ENCODE data around the gene CSN2. TPM values are rescaled to one million over a fixed set of nuclear protein-coding genes. Genes with fewer than 3 reads are reported as not detected.

CSN2 gene
- total and polyA plus RNA-seq, 2 donors (not counting 3 experiments of a cell fraction or from before 2014, with no cell fraction given): not detected

DNA sequence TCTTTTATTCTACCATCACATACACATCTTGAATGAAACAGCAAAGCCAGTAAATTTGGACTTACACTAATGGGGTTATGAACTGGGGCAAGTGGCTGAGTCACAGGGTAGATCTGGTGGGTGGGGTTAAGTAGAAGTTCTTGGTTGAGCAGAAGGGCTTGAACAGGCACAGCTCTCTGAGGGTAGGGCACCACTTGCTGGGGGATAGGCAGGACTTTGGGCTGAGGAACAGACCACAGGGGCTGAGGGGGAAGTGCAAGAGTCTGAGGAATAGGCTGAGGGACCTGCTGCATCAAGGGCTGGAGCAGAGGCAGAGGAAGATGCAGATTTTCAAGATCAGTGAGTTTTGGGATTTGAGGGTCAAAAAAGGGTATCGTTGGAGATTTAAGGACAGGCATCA is 8.3 kb downstream of the CSN2 start:
- Histone ChIP-seq H3K9ac (replicated peaks; ENCODE audit: extremely low read depth, insufficient read depth, low read length) (no peak overlapping the region), H3K9me1 (replicated peaks; ENCODE audit: control insufficient read depth, extremely low read depth, insufficient read depth, low read length) (no peaks in the 10 kb centered on the region), H3K9me3 (replicated peaks; ENCODE audit: control insufficient read depth, insufficient read depth, low read length) (no peaks in the 10 kb centered on the region), H4K20me1 (replicated peaks; ENCODE audit: control insufficient read depth, extremely low read depth, insufficient read depth, low read length) (no peaks in the 10 kb centered on the region), H3K79me2 (ENCODE audit: control insufficient read depth, insufficient read depth, low read length) (no peaks in the 10 kb centered on the region), H3K4me1 (ENCODE audit: control insufficient read depth, extremely low read depth, insufficient read depth, low read length) (no peaks in the 10 kb centered on the region), H2AFZ (ENCODE audit: low read depth, low read length) (no peak overlapping the region), H3K4me3 (replicated peaks in 1 of 3; ENCODE audit: insufficient read depth in 1 of 3, low read depth in 1 of 3, low read length in 3 of 3) (no peak overlapping the region), H3K36me3 (ENCODE audit: control insufficient read depth in 2 of 2, extremely low read depth in 1 of 2, insufficient read depth in 2 of 2, low read length in 2 of 2) (no peaks in the 10 kb centered on the region), H3K4me2 (ENCODE audit: insufficient read depth, low read length) (no peak overlapping the region), H3K27me3 (ENCODE audit: control insufficient read depth in 2 of 2, insufficient read depth in 2 of 2, low read length in 2 of 2) (no peaks in the 10 kb centered on the region), H3K27ac (ENCODE audit: insufficient read depth, low read depth, low read length) (no peak overlapping the region)
- intact Hi-C loops (cut with micrococcal nuclease) (no loop called here), dilution Hi-C loops (cut with MboI; ENCODE audit: extremely low pct_ligation_motif_present, low sequenced_read_pairs) (no loop called here)
- no peak for DNase-seq (ENCODE audit: low read depth, low spot score)
- CTCF ChIA-PET: no interaction called here
- FAIRE-seq: no peak
- BruUV-seq (replicated peaks): no TSS peak
- POLR2A ChIA-PET: no interaction called here
- no peak for TF ChIP-seq FOS (IDR thresholded peaks at IDR 0.05; ENCODE audit: borderline replicate concordance, insufficient read depth, low read length)
- no peak for TF ChIP-seq MYC (IDR thresholded peaks at IDR 0.05; ENCODE audit: low read depth, low read length)
- TF ChIP-seq GATA2 (IDR thresholded peaks at IDR 0.05; ENCODE audit: insufficient read depth, insufficient read length, low read depth, low read length): no peak
- TF ChIP-seq, protein P1, sequence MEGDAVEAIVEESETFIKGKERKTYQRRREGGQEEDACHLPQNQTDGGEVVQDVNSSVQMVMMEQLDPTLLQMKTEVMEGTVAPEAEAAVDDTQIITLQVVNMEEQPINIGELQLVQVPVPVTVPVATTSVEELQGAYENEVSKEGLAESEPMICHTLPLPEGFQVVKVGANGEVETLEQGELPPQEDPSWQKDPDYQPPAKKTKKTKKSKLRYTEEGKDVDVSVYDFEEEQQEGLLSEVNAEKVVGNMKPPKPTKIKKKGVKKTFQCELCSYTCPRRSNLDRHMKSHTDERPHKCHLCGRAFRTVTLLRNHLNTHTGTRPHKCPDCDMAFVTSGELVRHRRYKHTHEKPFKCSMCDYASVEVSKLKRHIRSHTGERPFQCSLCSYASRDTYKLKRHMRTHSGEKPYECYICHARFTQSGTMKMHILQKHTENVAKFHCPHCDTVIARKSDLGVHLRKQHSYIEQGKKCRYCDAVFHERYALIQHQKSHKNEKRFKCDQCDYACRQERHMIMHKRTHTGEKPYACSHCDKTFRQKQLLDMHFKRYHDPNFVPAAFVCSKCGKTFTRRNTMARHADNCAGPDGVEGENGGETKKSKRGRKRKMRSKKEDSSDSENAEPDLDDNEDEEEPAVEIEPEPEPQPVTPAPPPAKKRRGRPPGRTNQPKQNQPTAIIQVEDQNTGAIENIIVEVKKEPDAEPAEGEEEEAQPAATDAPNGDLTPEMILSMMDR (IDR thresholded peaks at IDR 0.05; ENCODE audit: extremely low read depth in 1 of 2, insufficient read depth in 1 of 2, low read depth in 1 of 2, low read length in 2 of 2): no peak
- TF ChIP-seq POLR2A (IDR thresholded peaks at IDR 0.05; ENCODE audit: low read depth, low read length): no peak

DNA sequence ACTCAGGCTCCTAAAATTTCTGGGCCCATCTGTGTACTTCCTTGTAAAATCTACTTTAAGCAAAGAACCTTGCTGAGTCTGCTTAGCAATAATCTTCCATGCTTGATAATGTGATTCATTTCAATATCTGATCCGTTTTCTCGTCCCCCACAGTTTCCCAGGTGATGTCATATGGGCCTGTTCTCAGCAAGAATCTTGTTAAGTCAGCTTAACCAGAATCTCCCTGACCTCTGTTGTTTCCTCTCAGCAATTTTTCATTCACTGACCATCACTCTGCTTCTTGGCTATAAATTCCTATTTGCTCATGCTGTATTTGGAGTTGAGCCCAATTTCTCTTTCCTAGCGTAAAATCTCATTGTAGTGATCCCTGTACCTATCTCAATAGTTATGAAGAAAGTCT is 13.9 kb downstream of the CSN2 start:
- TF ChIP-seq EZH2 (IDR thresholded peaks at IDR 0.05; ENCODE audit: borderline replicate concordance, low read depth, low read length, severe bottlenecking): no peak
- TF ChIP-seq, protein P2, sequence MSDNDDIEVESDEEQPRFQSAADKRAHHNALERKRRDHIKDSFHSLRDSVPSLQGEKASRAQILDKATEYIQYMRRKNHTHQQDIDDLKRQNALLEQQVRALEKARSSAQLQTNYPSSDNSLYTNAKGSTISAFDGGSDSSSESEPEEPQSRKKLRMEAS (IDR thresholded peaks at IDR 0.05; ENCODE audit: insufficient read depth, insufficient read length): no peak
- TF ChIP-seq, protein P1 (IDR thresholded peaks at IDR 0.05; ENCODE audit: extremely low read depth in 1 of 2, insufficient read depth in 1 of 2, low read depth in 1 of 2, low read length in 2 of 2): no peak
- TF ChIP-seq JUN (IDR thresholded peaks at IDR 0.05; ENCODE audit: borderline replicate concordance, insufficient read depth, insufficient read length, low read depth): no peak
- no peak for TF ChIP-seq MYC (IDR thresholded peaks at IDR 0.05; ENCODE audit: low read depth, low read length)
- no peak for TF ChIP-seq POLR2AphosphoS5 (IDR thresholded peaks at IDR 0.05; ENCODE audit: insufficient read depth, low read depth, low read length)
- TF ChIP-seq POLR2A (IDR thresholded peaks at IDR 0.05; ENCODE audit: low read depth, low read length): no peak
- no peak for TF ChIP-seq FOS (IDR thresholded peaks at IDR 0.05; ENCODE audit: borderline replicate concordance, insufficient read depth, low read length)
- TF ChIP-seq GATA2 (IDR thresholded peaks at IDR 0.05; ENCODE audit: insufficient read depth, insufficient read length, low read depth, low read length): no peak
- ChIA-PET CTCF (no interaction called here), POLR2A (no interaction called here)
- H3K27ac ChIP-seq (ENCODE audit: insufficient read depth, low read depth, low read length): no peak overlapping the region
- no peaks in the 10 kb centered on the region for H3K9me3 ChIP-seq (replicated peaks; ENCODE audit: control insufficient read depth, insufficient read depth, low read length)
- intact Hi-C loops (cut with micrococcal nuclease): no loop called here
- H3K4me3 ChIP-seq (replicated peaks in 1 of 3; ENCODE audit: insufficient read depth in 1 of 3, low read depth in 1 of 3, low read length in 3 of 3): no peak overlapping the region
- no peaks in the 10 kb centered on the region for H3K9me1 ChIP-seq (replicated peaks; ENCODE audit: control insufficient read depth, extremely low read depth, insufficient read depth, low read length)
- BruUV-seq (replicated peaks): no TSS peak
- H3K79me2 ChIP-seq (ENCODE audit: control insufficient read depth, insufficient read depth, low read length): no peaks in the 10 kb centered on the region
- no peaks in the 10 kb centered on the region for H4K20me1 ChIP-seq (replicated peaks; ENCODE audit: control insufficient read depth, extremely low read depth, insufficient read depth, low read length)
- dilution Hi-C loops (cut with MboI; ENCODE audit: extremely low pct_ligation_motif_present, low sequenced_read_pairs): no loop called here
- H3K27me3 ChIP-seq (ENCODE audit: control insufficient read depth in 2 of 2, insufficient read depth in 2 of 2, low read length in 2 of 2): no peaks in the 10 kb centered on the region
- DNase-seq (ENCODE audit: low read depth, low spot score) (no peak), FAIRE-seq (no peak)
- H3K36me3 ChIP-seq (ENCODE audit: control insufficient read depth in 2 of 2, extremely low read depth in 1 of 2, insufficient read depth in 2 of 2, low read length in 2 of 2): no peaks in the 10 kb centered on the region
- H2AFZ ChIP-seq (ENCODE audit: low read depth, low read length): no peak overlapping the region
- H3K4me2 ChIP-seq (ENCODE audit: insufficient read depth, low read length): no peak overlapping the region
- no peak overlapping the region for H3K9ac ChIP-seq (replicated peaks; ENCODE audit: extremely low read depth, insufficient read depth, low read length)
- H3K4me1 ChIP-seq (ENCODE audit: control insufficient read depth, extremely low read depth, insufficient read depth, low read length): no peaks in the 10 kb centered on the region
